ENCODE data around the gene PNKD.

Gene PNKD

DNA sequence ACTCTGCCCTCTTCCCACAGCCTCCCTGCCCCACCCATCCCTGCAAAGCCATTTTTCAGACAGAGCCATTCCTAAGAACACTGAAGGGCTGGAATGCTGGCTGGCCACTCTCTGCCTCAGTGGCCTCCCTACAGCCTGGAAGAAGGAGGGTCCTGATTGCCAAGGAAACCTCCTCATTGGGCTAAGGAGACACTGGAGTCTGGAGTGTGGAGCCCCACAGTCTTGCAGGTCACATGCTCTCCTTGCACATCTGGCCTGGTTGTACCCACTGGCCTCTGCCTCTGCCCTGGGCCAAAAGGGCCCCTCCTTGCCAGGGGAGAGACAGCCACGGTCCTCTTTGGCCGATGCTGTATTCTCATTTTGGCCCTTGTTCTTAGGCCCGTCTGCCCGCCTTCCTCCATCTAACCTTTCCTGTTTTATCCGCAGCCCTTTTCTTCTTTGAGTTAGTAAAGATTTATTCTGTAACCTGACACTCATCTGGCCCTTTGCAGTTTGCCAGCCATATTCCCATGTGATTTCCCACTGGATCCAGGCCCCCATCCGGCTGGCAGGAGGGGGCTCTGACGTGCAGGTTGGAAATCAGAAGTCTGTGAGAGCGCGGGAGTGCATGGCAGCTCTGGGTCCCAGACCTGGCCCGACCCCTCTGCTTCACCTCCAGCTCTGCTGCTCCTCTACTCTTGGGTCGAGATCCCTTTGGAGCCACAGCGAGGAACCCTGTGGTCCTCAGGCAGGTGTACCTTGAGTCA, 75.3 kb downstream of the PNKD start:
- no peak for DNase-seq

GRCh38 chr2:218347172-218347571, 76.9 kb downstream of the PNKD start:
- DNase-seq = no peak

DNA sequence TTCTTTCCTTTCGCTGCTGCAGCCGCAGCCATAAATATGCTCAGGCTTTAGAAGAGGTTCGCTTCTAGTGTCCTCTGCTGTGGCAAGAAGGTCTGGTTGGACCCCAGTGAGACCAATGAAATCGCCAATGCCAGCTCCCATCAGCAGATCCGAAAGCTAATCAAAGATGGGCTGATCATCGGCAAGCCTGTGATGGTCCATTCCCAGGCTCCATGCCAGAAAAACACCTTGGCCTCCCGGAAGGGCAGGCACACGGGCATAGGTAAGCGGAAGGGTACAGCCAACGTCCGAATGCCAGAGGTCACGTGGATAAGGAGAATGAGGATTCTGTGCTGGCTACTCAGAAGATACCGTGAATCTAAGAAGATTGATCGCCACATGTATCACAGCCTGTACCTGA, 83.7 kb downstream of the PNKD start:
- no peak for DNase-seq

DNA sequence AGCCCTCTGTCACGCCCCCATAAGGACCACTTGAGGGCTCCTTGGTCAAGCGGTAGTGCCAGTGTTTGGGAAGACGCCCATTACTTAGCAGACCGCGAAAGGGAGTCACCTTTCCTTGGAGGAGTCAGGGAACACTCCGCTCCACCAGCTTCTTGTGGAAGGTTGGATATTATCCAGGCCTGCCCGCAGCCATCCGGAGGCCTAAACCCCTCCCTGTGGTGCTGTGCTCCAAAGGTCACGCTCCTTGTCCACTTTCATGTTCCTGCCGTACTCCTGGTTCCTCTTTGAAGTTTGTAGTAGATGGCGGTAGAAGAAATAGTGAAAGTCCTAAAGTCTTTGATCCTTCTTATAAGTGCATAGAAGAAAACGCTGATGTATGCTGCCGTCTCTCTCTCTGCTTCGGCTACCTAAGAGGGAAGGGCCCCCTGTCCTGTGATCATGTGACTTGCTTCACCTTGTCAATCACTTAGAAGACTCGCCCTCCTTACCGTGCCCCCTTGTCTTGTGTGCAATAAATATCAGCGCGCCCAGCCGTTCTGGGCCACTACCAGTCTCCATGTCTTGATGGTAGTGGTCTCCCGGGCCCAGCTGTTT, 84.6 kb downstream of the PNKD start:
- DNase-seq = no peak

DNA sequence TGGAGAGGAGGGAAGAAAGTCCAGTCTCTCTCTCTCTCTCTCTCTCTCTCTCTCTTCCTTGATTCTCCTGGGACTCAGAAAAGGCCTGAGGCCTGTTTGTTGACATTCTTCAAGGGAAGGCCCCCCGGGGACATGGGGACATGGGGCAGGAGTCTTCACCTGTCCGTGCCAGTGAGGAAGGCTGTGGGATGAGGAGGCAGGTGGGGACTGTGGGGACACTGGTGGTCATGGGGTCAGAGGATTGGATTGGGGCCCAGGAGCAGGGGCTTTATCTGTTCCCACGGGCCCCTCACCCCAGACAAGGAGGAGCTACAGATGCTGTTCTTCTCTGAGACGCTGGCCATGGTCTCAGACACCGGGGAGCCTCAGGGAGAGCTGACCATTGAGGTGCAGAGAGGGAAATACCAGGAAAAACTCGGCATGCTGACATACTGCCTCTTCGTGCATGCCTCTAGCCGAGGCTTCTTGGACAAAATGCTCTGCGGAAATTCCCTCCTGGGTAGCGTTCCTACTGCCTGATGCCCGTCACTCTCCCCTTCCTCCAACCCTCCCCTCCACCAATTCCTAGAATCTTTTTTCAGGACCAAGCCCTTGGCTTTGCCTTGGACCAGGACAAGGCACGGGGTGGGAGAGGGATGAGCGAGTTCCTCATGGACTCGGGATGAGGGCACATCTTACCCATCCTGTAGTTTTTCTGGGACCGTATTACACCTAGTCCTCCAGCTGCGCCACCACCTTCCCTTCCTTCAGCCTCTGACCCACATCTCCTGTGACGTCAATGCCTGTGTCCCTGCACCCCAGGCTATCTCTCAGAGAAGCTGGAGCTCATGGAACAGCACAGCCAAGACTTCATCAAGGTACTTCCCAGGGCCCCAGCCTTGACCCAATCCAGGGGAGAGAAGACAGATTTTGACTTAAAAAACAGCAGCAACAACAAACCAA, 87.2 kb downstream of the PNKD start:
- no peak for DNase-seq

- DNase-seq = no peak
These were observed 90.1 kb downstream of the PNKD start for GRCh38 chr2:218360453-218360852.

GRCh38 chr2:218362606-218363005, 92.3 kb downstream of the PNKD start:
- DNase-seq = no peak

DNA sequence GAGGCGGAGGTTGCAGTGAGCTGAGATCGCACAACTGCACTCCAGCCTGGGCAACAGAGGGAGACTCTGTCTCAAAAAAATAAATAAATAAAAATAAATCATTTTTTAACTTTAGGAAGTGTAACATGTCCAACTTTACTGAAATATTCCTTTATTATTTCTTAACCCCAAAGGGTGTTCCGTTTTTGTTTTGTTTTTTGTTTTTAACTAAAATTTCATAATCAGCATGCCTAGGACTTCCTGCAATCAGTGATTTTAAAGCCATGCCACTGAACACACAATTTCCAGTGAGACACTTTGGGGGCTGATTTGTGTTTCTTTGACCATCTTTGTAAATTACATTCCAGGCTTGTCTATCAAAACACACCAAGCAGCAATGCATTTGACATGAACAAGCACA, 93.4 kb downstream of the PNKD start:
- no peak for DNase-seq

GRCh38 chr2:218364196-218364595, 93.9 kb downstream of the PNKD start:
- DNase-seq = no peak

GRCh38 chr2:218366621-218367414, 96.5 kb downstream of the PNKD start:
- no peak for DNase-seq

DNA sequence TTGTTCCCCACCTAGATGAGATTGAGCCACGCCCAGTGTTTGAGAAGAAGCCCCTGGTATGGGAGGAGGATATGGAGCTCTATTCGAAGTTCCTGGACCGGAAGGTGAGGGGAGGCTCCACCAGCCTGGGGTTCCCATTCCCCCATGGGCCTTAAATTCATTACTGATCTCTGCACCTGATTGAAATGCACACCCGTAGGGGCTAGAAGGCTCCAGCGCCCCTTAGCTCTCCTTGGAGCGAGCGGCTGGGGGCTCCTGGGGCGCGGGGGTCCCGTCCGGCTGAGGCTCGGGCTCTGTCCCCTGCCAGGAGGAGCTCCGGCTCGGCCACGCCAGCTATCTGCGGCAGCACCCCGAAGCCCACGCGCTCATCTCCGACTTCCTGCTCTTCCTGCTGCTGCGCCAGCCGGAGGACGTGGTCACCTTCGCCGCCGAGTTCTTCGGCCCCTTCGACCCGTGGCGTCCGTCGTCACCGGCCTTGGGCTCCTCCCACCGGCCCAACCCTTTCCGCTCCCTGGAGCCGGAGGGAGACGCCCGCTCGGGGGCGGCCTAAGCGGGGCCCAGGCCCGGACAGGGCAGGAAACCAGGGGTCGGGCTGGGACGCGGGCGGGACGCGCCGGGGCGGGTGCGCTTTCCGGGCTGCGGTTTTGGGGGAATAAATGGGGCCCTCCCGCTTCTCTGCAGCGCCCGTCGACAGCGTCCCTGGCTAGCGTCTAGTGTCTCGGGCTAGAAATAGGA, 97.3 kb downstream of the PNKD start:
- no peak for DNase-seq

GRCh38 chr2:218368150-218368528, 97.8 kb downstream of the PNKD start:
- DNase-seq = no peak

DNA sequence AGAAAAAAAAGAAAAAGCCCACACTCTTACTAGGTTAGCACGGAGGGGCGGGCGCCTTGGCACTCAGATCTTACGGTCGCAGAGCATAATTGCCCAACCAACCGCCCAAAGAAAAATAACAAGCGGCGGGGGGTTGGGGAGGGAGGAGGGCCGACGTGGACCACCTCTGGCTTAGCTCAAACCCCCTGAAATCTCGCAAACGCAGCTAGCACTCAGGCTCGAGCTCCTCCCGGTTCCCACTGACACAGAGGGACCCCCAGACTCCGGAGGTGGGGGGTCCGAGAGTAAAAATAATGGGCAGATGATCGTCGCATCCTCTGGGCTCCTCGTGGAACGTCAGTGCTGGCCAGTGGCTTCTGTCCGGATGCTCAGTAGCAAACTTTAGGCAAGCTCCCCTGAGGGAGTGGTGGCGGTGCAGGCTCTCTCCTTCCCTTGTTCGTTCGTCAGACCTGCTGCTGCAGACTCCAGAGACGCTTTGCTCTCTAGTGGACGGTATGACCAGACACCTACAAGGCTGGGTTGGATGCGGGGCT, 98.4 kb downstream of the PNKD start:
- DNase-seq = peak; percentile 6

GRCh38 chr2:218369330-218369729, 99.0 kb downstream of the PNKD start:
- no peak for DNase-seq

GRCh38 chr2:218370410-218371063, 100.2 kb downstream of the PNKD start:
- DNase-seq = no peak

GRCh38 chr2:218371983-218372350, 101.6 kb downstream of the PNKD start:
- no peak for DNase-seq

GRCh38 chr2:218374795-218375194, 104.5 kb downstream of the PNKD start:
- no peak for DNase-seq

GRCh38 chr2:218375212-218375611, 104.9 kb downstream of the PNKD start:
- DNase-seq = no peak

- no peak for DNase-seq
These were observed 107.7 kb downstream of the PNKD start for GRCh38 chr2:218378053-218378452.

DNA sequence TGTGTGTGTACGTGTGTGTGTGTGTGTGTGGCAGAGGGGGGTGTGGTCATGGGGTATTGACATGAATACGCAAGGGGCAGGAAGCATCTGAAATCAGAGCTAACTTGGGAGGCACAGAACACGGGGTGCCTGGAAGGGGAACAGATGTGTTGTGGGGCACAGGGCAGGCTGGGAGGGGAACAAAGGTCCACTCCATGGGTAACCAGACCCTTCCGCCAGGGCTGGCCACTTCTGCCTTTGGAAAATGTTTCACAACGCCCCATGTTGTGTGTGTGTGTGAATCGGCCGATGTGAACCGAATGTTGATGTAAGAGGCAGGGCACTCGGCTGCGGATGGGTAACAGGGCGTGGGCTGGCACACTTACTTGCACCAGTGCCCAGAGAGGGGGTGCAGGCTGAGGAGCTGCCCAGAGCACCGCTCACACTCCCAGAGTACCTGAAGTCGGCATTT, 111.6 kb downstream of the PNKD start, which contains the start of gene SLC11A1:
TSS of gene SLC11A1 (plus strand) at position 358 of the 451 bp plus-strand sequence. CDS start 96 bp downstream, outside the sequence.
- DNase-seq = no peak

DNA sequence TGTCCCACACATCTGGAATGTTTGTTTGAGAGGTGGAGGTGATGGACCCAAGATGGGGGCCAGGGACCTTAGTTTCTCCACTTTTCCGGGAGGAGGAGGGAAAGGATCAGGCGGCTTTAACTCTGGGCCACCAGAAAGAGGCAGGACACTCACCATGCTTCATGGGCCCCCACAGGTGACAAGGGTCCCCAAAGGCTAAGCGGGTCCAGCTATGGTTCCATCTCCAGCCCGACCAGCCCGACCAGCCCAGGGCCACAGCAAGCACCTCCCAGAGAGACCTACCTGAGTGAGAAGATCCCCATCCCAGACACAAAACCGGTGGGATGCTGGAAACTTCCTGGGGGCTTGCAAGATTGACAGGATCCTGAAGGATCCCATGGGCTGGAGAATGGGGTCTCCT, 112.5 kb downstream of the PNKD start:
- DNase-seq = no peak
